C1 segment of cervical spinal cord (tissue), 14 donors: ENCODE measurements around the gene PHLDB2.
"Not testable (repeated sequence)": the region's sequence is repeated elsewhere in the genome, so short reads cannot be mapped to it uniquely, and the experiment has no call there.

Experiments used
- DNase-seq, 14 donors: peaks; one replicate each; lab custom pipeline; 2025; lab: John Stamatoyannopoulos, UW

The PHLDB2 gene

DNA sequence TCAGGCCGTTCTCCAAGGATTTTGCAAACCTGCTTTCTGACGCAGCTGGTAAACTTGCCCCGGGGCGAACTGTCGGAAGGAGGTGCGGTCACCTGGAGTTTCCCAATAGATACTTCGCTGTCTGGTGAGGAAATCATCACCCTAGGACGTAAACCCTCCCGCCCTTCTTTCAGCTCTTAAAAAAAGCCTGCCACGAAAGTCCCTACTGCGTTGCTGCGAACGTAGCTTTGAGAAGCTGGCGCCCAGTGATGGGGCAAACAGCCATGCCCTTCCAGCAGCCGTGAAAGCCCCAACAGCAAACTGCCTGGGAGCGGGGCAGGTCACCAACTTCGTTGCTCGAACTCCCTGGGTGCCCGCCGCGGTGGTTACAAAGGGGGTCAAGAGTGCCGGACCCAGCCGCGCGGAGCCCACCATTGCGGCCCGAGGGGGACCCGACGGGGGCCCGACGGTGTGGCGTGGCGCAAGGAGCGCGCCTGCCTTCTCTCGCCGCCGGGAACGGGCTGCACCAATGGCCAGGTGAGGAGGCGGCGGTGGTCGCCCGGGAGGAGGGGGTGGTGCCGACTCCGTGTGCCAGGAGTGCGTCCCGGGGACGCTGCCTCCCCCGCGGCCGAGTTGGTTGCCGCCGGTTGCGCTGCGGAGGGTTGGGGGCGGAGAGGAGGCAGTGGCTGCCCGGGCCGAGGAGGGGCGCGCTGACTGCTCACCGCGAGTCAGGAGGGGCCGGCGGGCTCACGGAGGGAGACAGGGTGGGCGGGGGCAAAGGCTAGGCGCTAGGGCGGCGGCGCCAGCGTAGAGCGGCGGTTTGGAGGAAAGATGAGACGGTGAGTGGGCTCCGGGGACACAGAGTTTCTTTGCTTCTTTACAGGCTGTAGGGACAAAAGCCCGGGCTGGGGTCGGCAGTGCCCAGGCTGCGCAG is at the start of gene PHLDB2:
TSS of gene PHLDB2 (plus strand) at position 205 of the 913 bp plus-strand sequence. CDS start 24,813 bp downstream, outside the sequence.
- DNase-seq: peak in 3 of 14 donors; percentile 6 to 17 (median 16)

DNA sequence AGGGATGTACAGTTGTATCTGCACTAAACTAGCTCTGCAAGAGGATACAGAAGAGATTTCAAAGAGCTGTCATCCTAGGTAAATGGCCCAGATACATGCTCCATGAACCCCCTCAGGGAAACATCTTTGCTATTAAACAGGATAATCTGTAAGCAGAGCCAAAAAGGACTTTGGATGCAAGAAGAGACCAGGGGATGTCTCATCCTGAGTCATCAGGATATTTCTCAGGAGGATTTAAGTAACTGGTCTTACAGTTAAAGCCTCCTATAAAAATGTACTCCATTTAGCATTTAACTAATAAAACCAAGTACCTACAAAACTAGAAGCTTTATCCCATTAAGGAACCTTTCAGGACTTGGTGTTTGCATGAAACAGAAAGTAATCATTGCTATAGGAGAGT is 48.2 kb upstream of the PHLDB2 start:
- no peak for DNase-seq

GRCh38 chr3:111811811-111812210 is 47.3 kb upstream of the PHLDB2 start:
- DNase-seq: no peak

DNA sequence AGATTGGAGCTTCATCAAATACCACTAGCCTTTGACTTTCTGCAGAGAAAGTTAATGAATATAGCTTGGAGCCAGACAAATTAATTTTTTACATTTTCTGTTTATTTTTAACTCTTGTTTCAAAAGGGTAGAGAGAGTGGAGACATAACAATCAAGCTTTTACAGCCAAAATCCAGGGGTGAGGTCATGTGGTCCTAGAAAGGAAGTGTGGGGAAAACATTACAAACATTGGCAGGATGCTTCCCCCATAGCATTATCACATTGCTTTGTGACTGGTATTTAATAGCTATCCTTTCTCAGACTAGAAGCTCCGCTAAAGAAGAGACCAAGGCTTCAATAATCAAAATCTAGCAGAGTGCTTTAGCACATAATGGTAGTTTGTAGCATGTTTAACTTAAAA is 46.4 kb upstream of the PHLDB2 start:
- DNase-seq: no peak

GRCh38 chr3:111813441-111813840 is 45.6 kb upstream of the PHLDB2 start:
- DNase-seq: no peak

DNA sequence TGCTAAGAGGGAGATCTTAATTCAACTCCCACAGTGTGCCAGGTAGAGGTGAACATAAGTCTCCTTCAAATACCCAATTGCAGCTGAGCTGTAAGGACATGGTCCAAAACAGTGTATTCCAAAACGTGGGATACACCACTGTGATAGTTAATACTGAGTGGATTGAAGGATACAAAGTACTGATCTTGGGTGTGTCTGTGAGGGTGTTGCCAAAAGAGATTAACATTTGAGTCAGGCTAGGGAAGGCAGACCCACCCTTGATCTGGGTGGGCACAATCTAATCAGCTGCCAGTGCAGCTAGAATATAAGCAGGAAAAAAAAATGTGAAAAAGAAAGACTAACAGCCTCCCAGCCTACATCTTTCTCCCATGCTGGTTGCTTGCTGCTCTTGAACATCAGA is 45.1 kb upstream of the PHLDB2 start:
- DNase-seq: no peak

- not testable (repeated sequence) for DNase-seq
These were observed 42.3 kb upstream of the PHLDB2 start for GRCh38 chr3:111816771-111817170.

- no peak for DNase-seq
These were observed 39.1 kb upstream of the PHLDB2 start for GRCh38 chr3:111819927-111820326.

DNA sequence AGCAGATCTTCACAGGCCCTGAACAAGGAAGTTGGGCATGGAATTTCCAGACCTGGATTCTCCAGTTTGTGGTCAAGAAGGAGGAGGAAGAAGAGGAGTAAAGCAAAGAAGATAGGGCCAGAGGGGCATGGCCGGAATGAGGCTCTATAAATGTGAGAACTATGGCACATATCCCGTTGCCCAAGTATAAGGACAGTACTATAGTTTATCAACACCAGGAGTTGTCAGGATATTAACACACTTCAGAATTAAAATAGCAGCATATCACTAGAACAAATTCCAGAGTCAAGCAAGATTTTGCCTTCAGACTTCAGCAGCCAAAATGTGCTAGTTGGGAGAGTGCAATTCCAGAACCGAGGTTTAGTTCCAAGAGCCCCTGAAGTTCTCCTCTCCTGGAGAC is 38.4 kb upstream of the PHLDB2 start:
- DNase-seq: no peak

GRCh38 chr3:111821891-111822290 is 37.2 kb upstream of the PHLDB2 start:
- no peak for DNase-seq

GRCh38 chr3:111822804-111823203 is 36.3 kb upstream of the PHLDB2 start:
- DNase-seq: no peak

- DNase-seq: no peak
These were observed 35.7 kb upstream of the PHLDB2 start for GRCh38 chr3:111823341-111823855.

DNA sequence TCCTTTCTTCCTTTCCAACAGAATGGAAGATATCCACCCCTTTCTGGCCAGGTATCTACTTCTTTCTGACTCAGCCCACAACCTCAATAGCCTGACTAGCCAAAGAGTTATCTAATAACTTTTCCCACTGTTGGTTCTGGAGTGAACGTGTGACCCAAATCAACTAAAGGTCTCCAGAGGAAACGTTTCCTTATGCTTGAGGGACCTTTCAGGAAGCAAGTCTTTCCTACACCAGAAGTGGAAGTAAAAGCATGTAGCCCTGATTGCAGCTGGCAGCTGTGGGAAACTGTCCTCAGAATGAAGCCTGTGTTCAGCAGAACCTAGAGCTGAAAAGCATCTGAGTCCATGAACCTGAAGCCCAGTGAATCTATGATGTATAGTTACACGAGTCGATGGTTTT is 34.7 kb upstream of the PHLDB2 start:
- DNase-seq: no peak

GRCh38 chr3:111827871-111828270 is 31.2 kb upstream of the PHLDB2 start:
- DNase-seq: no peak

DNA sequence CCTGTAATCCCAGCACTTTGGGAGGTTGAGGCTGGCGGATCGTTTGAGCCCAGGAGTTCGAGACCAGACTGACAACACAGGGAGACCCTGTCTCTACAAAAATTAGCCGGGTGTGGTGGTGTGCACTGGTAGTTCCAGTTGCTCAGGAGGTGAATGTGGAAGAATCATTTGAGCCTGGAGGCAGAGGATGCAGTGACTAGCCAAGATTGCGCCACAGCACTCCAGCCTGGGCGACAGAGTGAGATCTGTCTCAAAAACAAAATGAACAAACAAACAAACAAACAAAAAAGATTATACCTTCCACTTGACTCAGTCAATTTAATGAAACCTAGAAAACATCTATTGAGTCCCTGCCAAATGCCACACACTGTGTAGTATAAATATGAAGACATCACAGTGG is 30.5 kb upstream of the PHLDB2 start:
- no peak for DNase-seq

- DNase-seq: no peak
These were observed 30.0 kb upstream of the PHLDB2 start for GRCh38 chr3:111829023-111829422.

- no peak for DNase-seq
These were observed 27.2 kb upstream of the PHLDB2 start for GRCh38 chr3:111831840-111832239.

DNA sequence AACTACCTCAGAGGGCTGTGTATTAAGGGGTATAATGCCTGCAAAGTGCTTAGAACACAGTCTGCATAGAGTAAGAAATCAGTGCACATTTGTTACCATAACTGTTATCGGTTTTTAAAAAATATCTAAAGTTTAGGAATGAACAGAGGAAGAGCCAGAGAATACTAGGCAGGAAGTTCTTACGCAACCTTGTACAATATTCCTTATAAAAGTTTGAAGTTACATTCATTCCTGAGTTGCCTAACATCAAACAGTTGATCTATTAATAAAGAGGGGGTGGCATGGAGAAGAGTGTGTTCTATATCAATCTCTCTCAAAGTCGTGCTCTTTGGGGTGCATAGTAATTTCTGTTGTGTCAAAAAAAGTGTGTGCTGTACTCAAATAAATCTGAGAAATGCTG is 22.0 kb upstream of the PHLDB2 start:
- DNase-seq: no peak

DNA sequence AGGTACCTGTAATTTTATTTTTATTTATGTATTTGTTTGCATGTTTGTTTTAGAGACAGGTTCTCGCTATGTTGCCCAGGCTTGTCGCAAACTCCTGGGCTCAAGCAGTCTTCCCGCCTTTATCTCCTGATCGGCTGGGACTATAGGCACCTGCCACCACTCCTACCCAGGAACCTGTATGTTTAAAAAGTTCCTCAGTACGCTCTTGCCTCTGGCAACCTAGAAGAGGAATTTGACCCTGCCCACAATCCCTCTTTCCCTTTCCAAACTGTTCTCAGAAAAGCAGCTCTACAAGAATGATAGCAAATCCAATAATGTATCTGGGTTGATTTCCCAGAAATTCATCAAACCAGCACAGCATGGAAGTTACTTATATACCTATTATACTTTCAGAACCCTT is 20.9 kb upstream of the PHLDB2 start:
- DNase-seq: no peak

DNA sequence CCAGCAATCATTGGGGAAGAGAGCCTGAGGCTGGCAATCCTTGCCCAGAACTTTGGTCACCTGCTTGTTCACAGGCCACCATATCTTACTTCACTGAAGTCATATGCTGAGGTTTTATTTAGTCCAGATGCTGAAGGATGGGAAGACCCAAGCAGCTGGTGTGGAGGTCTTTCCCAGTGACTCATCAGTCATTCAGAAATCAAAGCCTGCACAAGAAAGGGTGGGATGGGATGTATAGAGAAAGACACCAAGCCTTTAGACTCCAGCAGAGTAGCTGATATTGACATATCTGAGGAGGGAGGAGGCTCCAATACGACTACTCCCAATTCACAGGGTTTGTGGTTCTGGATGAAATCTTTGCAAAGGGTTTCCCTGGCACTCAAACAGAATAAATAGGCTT is 13.0 kb upstream of the PHLDB2 start:
- no peak for DNase-seq

- no peak for DNase-seq
These were observed 12.3 kb upstream of the PHLDB2 start for GRCh38 chr3:111846717-111847116.

DNA sequence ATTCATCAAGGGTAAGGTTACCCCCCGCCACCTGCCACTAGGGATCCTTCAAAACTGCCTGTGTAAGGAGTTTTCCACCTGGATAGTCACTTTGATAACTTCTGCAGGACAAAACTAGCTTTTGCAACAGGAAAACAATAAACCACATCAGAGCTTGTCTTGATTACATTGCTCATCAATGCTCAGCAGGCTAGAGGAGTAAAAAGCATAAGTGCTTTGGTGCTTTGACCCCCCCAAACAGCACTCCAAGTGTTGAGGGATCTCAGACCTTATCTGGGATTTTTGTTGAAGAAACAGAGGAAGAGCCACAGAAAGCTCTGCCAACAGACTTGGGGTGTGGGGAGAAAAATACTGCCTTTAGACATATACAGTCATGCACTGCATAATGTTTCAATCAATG is 10.8 kb upstream of the PHLDB2 start:
- DNase-seq: no peak

DNA sequence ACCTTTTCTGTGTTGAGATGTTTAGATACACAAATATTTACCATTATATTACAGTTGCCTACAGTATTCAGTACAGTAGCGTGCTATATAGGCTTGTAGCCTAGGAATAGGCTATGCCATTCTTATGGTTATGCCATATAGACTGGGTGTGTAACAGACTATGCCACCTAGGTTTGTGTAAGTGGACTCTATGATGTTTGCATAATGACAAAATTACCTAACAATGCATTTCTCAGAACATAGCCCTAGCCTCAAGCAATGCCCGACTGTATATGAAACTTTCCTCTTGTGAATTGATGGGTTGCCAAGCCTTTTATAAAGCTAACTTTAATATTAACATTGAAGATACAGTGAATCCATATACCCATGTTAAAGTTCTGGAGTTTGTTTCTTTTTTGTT is 10.3 kb upstream of the PHLDB2 start:
- no peak for DNase-seq
